GM12891 (cell line): Measurements from ENCODE around the gene NFATC2IP.

ENCODE experiments used
- POLR2AphosphoS5 ChIP-seq: IDR thresholded peaks from 2 replicates; pipeline ENCODE4 v1.6.1; 2011; ENCODE audit warnings: low read depth, low read length, control low read depth
- SPI1 ChIP-seq: IDR thresholded peaks from 2 replicates; pipeline ENCODE4 v1.6.1; 2011; ENCODE audit warnings: low read depth, low read length, control low read depth
- TAF1 ChIP-seq: IDR thresholded peaks from 2 replicates; pipeline ENCODE4 v1.6.1; 2011; ENCODE audit warnings: low read depth, low read length, control low read depth

DNA sequence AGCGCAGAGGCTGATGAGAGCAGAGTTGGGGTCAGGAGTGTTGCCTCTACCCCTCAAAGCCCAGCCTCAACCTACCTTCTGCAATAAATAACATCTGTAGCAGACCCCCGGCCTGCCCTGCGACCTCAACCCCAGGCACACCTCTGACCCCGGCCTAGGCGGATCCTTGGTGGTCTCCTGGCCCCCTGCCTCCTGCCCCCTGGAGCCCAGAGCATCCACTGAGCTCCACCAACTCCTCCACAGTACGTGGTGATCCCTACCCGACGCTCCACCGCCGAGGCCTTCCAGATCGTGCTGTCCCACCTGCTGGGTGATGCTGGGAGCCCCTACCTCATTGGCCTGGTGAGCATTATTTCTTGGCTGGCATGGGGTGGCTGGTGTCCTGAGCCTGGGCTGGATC is 32.2 kb downstream of the NFATC2IP start:
- TF ChIP-seq TAF1 (no peak), SPI1 (no peak), POLR2AphosphoS5 (no peak)
